GM18909 (cell line): Measurements from ENCODE around the gene NCAM1.

Experiments
- ATAC-seq: cut with Tn5 transposase; IDR thresholded peaks from one replicate; pipeline ENCODE4 v1.9.1; 2021; ENCODE audit warnings: mild to moderate bottlenecking; ENCODE audit not compliant: unreplicated experiment, poor library complexity

The NCAM1 gene

GRCh38 chr11:113242767-113243397 is 281.7 kb downstream of the NCAM1 start:
- ATAC-seq: no peak

DNA sequence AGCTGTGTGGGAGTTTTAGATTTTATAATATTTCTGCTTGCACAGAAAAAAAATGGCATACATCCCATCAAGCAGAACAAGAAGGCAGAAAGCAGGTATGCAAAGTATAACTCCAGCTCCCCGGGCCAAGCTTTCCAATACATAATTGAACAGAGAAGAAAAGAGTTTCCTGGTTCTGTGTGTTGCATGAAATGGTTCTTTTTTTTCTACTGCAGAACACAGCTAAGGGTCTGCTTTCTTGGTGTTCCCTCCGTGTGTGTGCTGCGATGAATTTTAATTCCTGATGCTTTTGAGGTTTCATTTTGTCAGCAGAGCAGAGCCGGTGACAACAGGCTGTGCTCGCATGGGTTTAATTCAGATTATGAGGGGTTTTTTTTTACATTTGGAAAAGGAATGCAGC is 282.5 kb downstream of the NCAM1 start:
- no peak for ATAC-seq

DNA sequence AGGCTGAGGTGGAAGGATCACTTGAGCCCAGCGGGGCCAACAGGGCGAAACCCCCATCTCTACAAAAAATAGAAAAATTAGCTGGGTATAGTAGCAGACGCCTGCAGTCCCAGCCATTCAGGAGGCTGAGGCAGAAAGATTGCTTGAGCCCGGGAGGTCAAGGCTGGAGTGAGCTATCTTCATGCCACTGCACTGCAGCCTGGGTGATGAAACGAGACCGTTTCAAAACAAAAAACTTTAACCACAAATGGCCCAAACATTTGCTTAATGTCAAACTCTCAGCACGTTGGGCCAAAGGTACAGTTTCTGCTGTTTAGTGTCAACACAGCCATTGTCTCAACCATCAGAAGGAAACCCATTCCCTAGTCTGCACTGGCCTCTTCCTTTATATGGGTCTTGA is 284.0 kb downstream of the NCAM1 start:
- no peak for ATAC-seq

DNA sequence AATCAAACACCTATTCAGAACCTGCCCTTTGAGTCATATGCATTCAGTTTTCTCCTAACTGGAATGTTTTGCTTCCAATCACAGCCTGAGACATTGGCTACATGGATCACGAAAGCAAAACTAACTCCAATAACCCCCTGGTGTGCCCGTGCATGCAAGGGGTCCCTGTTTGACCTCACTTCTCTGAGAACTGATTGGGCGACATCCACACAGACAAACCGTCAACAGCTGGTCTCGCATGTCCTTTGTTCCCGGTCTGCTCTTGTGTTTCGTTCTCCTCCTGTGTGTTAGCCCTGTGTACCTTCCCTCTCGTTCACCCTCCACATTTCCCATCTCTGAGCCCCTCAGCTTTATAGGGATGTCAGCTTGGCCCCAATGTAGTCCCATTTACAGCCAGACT is 286.0 kb downstream of the NCAM1 start:
- ATAC-seq: no peak

GRCh38 chr11:113247966-113248365 is 286.7 kb downstream of the NCAM1 start:
- ATAC-seq: no peak

- no peak for ATAC-seq
Observed at GRCh38 chr11:113248702-113249490, 287.7 kb downstream of the NCAM1 start.

DNA sequence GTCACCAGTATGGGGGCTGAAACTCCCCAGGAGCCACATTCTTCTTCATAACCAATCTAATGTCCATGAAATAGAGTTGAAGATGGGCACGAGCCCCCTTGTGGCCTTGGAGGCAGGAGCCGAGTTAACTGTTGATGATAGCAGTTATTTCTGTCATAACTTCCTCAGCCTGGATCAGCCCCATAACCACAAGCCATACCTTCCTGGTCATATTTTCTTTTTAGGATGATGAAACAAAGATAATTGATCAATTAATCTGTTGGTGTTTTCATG is 288.2 kb downstream of the NCAM1 start:
- ATAC-seq: no peak

- ATAC-seq: no peak
Observed at GRCh38 chr11:113249786-113250185, 288.6 kb downstream of the NCAM1 start.

GRCh38 chr11:113251281-113251680 is 290.1 kb downstream of the NCAM1 start:
- ATAC-seq: no peak

GRCh38 chr11:113253406-113253805 is 292.2 kb downstream of the NCAM1 start:
- no peak for ATAC-seq

DNA sequence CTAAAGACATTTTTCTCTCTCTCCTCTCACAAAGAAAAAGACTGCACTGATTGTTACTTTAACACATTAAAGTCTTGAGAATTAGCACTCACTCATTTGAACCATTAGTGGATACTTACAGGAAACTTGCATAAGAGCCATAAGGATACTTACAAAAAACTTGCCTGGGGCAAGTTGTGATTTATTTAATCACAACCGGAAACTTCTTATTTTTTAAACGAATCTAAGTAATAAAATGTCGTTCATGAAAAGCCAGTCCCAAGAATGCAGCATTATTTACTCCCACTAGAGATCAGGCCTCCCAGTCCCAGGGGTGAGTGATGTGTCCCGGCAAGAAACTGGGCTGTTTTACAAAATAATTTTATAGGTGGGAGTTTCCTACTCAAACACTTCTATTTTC is 293.9 kb downstream of the NCAM1 start:
- no peak for ATAC-seq

DNA sequence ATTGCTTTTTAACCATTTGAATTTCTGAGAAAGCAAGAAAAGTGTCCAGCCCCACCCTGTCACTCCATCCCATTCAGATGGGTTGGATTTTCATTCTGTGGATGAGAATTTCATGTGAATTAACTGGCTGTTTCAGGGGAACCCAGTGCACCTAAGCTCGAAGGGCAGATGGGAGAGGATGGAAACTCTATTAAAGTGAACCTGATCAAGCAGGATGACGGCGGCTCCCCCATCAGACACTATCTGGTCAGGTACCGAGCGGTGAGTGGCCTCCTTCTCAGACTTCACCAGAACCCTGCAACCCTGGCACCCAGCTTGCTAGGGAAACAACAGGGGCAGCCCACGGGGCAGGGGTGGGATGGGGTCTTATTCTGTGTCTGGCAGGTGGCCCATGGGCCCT is 294.5 kb downstream of the NCAM1 start:
- ATAC-seq: no peak

GRCh38 chr11:113256431-113257202 is 295.4 kb downstream of the NCAM1 start:
- no peak for ATAC-seq

GRCh38 chr11:113260096-113260425 is 298.8 kb downstream of the NCAM1 start:
- ATAC-seq: no peak

GRCh38 chr11:113260541-113260940 is 299.3 kb downstream of the NCAM1 start:
- ATAC-seq: no peak

- no peak for ATAC-seq
Observed at GRCh38 chr11:113261709-113262475, 300.7 kb downstream of the NCAM1 start.

GRCh38 chr11:113262594-113262993 is 301.4 kb downstream of the NCAM1 start:
- ATAC-seq: no peak

DNA sequence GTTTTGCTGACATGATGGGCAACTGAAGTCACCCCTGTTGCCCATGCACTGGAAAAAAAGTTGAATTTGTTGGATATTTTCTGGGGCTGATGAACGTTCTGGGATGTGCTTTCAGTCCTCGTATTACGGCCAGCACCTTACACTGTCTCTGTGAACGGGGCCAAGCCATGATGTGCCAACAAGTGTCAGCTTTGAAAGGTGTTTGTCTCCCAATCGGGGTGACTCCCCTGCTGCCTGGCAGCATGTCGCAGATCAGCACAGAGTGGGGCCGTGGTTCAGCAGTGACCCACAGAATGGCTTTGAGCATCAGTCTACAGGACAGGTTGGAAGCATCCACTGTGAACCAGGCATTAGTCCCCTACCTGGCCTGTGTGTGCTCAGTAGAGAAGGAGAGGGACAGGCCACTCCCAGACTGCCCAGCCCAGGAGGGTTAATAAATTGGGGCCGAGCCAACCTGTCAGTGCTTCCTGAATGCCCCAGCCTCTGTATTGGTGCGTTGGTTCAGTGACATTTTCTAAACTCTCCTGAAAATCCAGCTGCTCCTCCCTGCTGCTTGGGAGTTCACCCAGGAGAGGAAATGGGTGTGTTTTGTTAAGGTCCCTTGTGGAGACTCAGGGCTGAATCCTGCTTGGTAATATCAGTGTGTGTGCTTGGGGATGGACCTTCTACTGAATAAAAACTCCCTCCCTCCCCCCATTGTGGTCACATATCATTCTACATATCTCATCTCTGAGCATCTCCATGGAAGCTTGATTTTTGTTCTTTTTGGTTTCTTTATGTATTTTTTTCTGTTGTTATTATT is 302.4 kb downstream of the NCAM1 start:
- no peak for ATAC-seq

DNA sequence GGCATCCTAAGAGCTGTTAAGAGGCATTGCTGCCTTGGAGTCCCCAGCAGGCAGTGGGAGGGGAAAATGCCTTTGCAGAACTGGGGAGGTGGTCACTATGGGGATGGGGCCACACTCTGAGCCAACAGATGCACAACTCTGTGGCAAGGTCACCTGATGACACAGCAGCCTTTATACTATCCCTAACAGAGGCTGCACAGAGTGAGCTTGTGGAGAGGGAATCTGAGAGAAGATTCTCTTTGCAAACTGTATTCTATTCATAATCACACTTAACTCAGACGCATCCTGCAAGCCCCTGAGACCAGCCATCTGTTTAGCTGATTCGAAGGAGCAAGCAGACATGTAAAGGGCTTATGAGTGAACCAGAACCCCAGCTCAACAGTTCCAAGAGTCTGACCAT is 304.1 kb downstream of the NCAM1 start:
- no peak for ATAC-seq

DNA sequence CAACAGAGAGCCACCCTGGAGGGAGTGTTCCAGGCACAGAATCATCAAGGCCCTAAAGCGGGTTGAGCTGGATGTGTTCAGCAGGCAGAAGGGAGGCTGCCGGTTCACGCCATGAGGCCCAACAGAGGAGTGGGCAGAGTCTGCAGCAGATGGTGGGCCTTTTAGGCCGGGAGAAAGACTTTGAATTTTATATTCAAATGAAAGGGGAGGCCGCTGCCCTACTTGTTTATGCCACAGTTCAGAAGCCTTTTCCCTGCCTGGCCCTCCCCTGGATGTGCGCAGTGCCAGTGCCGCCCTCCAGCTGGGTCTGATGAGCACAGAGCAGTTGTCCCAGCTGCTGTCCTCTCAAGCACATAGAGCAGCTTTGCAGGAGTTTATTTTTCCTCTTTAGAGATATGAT is 306.3 kb downstream of the NCAM1 start:
- no peak for ATAC-seq
